DND-41 (cell line): ENCODE results near the gene ZMPSTE24.

Experiments used
- CTCF ChIP-seq: IDR thresholded peaks from 2 replicates; pipeline ENCODE4 v1.5.1; 2012; ENCODE audit warnings: borderline replicate concordance, low read length, moderate library complexity, mild to moderate bottlenecking; ENCODE audit not compliant: poor library complexity, severe bottlenecking; ENCODE audit errors: extremely low read depth
- EZH2 ChIP-seq: IDR thresholded peaks from 3 replicates; pipeline ENCODE4 v1.6.1; 2012; ENCODE audit warnings: borderline replicate concordance, low read depth, mild to moderate bottlenecking, moderate library complexity, low read length, inconsistent platforms; ENCODE audit not compliant: severe bottlenecking

- TF ChIP-seq CTCF (no peak), EZH2 (no peak)
Observed at GRCh38 chr1:40314721-40315238, 56.7 kb downstream of the ZMPSTE24 start.
